WTC11 (cell line): Measurements from ENCODE around the gene CACUL1. TPM values are rescaled to one million over a fixed set of nuclear protein-coding genes. Genes with fewer than 3 reads are reported as not detected.

Source experiments
- ATAC-seq: fragments of 200-7000 bp; cut with Tn5 transposase; 2 replicates; pipeline ENCODE4 v1.10.0; 2021; ENCODE audit warnings: mild to moderate bottlenecking, moderate library complexity
- CTCF ChIA-PET: fragments of 300-600 bp; sonication (Branson Sonifier 250); formaldehyde crosslinking; loops from one replicate; lab custom pipeline; 2021; ENCODE audit warnings: antibody characterized with exemption; lab: Charles Lee
- POLR2A ChIA-PET: fragments of 350-600 bp; sonication (Branson Sonifier 250); formaldehyde crosslinking; loops from one replicate; lab custom pipeline; 2021; ENCODE audit warnings: antibody characterized with exemption; lab: Charles Lee
- DNase-seq: peaks from one replicate; pipeline ENCODE4 v3.0.0; 2021; ENCODE audit warnings: low spot score
- H3K27ac Mint-ChIP-seq: 2 replicates; pipeline ENCODE4 v1.8.0; 2021; ENCODE audit warnings: mixed read lengths
- H3K27me3 Mint-ChIP-seq: 2 replicates; pipeline ENCODE4 v1.8.0; 2021; ENCODE audit warnings: low read depth, mild to moderate bottlenecking, moderate library complexity, mixed read lengths
- H3K36me3 Mint-ChIP-seq: 2 replicates; pipeline ENCODE4 v1.8.0; 2021; ENCODE audit warnings: mixed read lengths
- H3K4me1 Mint-ChIP-seq: 2 replicates; pipeline ENCODE4 v1.8.0; 2022; ENCODE audit warnings: mixed read lengths
- H3K4me3 Mint-ChIP-seq: 2 replicates; pipeline ENCODE4 v1.8.0; 2021; ENCODE audit warnings: mild to moderate bottlenecking, moderate library complexity, mixed read lengths
- H3K9me3 Mint-ChIP-seq: 2 replicates; pipeline ENCODE4 v1.8.0; 2021; ENCODE audit warnings: mixed read lengths
- ATF3 ChIP-seq: sonication (generic); formaldehyde crosslinking; conservative IDR thresholded peaks from 2 replicates; pipeline ENCODE4 v1.8.1; 2022; ENCODE audit warnings: mild to moderate bottlenecking, missing genetic modification reagents
- CBFB ChIP-seq: sonication (generic); formaldehyde crosslinking; IDR thresholded peaks from 2 replicates; pipeline ENCODE4 v1.8.1; 2022; ENCODE audit warnings: mild to moderate bottlenecking, low read depth, missing genetic modification reagents
- CDX4 ChIP-seq: fragments of 250-450 bp; sonication (Bioruptor Pico); IDR thresholded peaks from 2 replicates; pipeline ENCODE4 v1.9.0; 2021; ENCODE audit warnings: moderate library complexity, mild to moderate bottlenecking, inconsistent platforms, borderline replicate concordance
- ELF4 ChIP-seq: sonication (generic); formaldehyde crosslinking; IDR thresholded peaks from 2 replicates; pipeline ENCODE4 v1.8.1; 2022; ENCODE audit warnings: low read depth, mild to moderate bottlenecking, moderate library complexity, missing genetic modification reagents
- ETV6 ChIP-seq: sonication (generic); formaldehyde crosslinking; IDR thresholded peaks from 2 replicates; pipeline ENCODE4 v1.8.1; 2022; ENCODE audit warnings: mild to moderate bottlenecking, missing genetic modification reagents
- FOXK1 ChIP-seq: sonication (generic); formaldehyde crosslinking; IDR thresholded peaks from 2 replicates; pipeline ENCODE4 v1.8.0; 2022; ENCODE audit warnings: mild to moderate bottlenecking, moderate library complexity, missing genetic modification reagents
- HMGXB4 ChIP-seq: sonication (generic); formaldehyde crosslinking; IDR thresholded peaks from 2 replicates; pipeline ENCODE4 v1.8.1; 2023; ENCODE audit warnings: mild to moderate bottlenecking, moderate library complexity, missing genetic modification reagents
- JAZF1 ChIP-seq: fragments of 250-450 bp; sonication (Bioruptor Pico); IDR thresholded peaks from 2 replicates; pipeline ENCODE4 v1.9.0; 2021; ENCODE audit warnings: moderate library complexity, mild to moderate bottlenecking, inconsistent platforms
- MXD4 ChIP-seq: fragments of 250-450 bp; sonication (Bioruptor Pico); IDR thresholded peaks from 2 replicates; pipeline ENCODE4 v1.8.0; 2021; ENCODE audit warnings: mild to moderate bottlenecking, moderate library complexity, borderline replicate concordance
- RELA ChIP-seq: sonication (generic); formaldehyde crosslinking; IDR thresholded peaks from 2 replicates; pipeline ENCODE4 v1.8.1; 2022; ENCODE audit warnings: missing genetic modification reagents, mild to moderate bottlenecking, borderline replicate concordance
- TEAD1 ChIP-seq: sonication (generic); formaldehyde crosslinking; IDR thresholded peaks from 2 replicates; pipeline ENCODE4 v1.8.0; 2022; ENCODE audit warnings: mild to moderate bottlenecking, missing genetic modification reagents
- ZNF317 ChIP-seq: sonication (generic); formaldehyde crosslinking; IDR thresholded peaks from 2 replicates; pipeline ENCODE4 v1.8.1; 2023; ENCODE audit warnings: low read depth, mild to moderate bottlenecking, moderate library complexity, missing genetic modification reagents, borderline replicate concordance
- total RNA-seq: library from RNA; stranded (reverse); gene quantifications from 3 replicates; pipeline ENCODE4 v1.2.3, GENCODE V29; 2021
- TF ChIP-seq, protein P1 (sequence below): fragments of 200-600 bp; IDR thresholded peaks from 2 replicates; pipeline ENCODE4 v1.8.0; 2022; ENCODE audit warnings: antibody characterized with exemption
- TF ChIP-seq, protein P2 (sequence below): sonication (generic); formaldehyde crosslinking; IDR thresholded peaks from 2 replicates; pipeline ENCODE4 v1.8.0; 2022; ENCODE audit warnings: mild to moderate bottlenecking, missing genetic modification reagents
- TF ChIP-seq, protein P3 (sequence below): sonication (generic); formaldehyde crosslinking; IDR thresholded peaks from 2 replicates; pipeline ENCODE4 v1.8.1; 2023; ENCODE audit warnings: mild to moderate bottlenecking, missing genetic modification reagents
- TF ChIP-seq, protein P4 (sequence below): sonication (generic); formaldehyde crosslinking; IDR thresholded peaks from 2 replicates; pipeline ENCODE4 v1.8.1; 2022; ENCODE audit warnings: mild to moderate bottlenecking, missing genetic modification reagents, moderate library complexity, borderline replicate concordance

CACUL1 gene
- total RNA-seq, 1 experiment from 2014 or later: 41.5 TPM

DNA sequence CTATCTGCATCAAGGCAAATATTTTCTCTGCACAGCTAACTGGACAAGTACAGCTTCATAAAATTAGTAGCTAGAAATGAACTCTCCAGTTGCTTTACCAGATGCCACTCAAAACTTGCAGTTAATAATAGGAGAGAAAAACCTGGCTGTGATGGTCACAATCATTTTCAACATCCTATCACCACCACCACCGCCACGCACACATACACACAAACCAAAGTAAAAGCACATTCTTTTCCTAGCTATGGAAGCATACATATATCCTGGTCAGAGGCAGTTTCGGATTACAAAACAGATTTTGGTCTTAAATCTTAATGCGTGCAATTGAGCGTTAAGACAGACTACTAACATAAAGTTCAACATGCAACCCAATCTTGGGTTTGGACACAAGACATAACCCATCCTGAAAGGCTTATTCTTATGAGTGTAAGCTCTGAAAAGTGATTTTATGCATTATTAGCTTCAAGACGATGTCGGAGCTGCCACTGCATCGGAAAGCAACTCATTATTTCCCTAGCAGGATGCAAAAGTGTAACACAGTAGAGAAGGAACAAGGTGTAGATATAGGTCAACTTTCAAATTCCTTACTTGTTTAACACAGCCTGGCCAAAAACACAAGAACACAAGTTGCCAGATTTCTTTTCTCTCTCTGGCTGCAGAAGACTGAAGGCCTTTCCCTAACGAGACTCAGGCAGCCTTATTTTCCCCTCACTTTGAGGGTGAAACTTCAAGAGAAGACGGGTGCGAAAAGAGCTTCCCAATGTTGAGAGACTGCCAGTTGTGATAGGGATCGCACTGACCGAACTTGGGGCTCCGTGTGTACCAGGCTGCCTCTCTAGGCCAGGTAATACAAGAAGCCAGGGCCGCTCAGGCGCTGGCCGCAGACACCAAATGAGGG, 1.2 kb downstream of the CACUL1 start (continued):
- TF ChIP-seq, protein P1, sequence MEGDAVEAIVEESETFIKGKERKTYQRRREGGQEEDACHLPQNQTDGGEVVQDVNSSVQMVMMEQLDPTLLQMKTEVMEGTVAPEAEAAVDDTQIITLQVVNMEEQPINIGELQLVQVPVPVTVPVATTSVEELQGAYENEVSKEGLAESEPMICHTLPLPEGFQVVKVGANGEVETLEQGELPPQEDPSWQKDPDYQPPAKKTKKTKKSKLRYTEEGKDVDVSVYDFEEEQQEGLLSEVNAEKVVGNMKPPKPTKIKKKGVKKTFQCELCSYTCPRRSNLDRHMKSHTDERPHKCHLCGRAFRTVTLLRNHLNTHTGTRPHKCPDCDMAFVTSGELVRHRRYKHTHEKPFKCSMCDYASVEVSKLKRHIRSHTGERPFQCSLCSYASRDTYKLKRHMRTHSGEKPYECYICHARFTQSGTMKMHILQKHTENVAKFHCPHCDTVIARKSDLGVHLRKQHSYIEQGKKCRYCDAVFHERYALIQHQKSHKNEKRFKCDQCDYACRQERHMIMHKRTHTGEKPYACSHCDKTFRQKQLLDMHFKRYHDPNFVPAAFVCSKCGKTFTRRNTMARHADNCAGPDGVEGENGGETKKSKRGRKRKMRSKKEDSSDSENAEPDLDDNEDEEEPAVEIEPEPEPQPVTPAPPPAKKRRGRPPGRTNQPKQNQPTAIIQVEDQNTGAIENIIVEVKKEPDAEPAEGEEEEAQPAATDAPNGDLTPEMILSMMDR: no peak
- TF ChIP-seq ATF3 (CRISPR knock-in tag) (no peak), FOXK1 (CRISPR knock-in tag) (no peak)
- TF ChIP-seq, protein P2, sequence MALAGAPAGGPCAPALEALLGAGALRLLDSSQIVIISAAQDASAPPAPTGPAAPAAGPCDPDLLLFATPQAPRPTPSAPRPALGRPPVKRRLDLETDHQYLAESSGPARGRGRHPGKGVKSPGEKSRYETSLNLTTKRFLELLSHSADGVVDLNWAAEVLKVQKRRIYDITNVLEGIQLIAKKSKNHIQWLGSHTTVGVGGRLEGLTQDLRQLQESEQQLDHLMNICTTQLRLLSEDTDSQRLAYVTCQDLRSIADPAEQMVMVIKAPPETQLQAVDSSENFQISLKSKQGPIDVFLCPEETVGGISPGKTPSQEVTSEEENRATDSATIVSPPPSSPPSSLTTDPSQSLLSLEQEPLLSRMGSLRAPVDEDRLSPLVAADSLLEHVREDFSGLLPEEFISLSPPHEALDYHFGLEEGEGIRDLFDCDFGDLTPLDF (CRISPR knock-in tag): no peak

- H3K9me3 Mint-ChIP-seq: no peaks in the 10 kb centered on the region
- peak overlapping the region; percentile 93 for H3K4me3 Mint-ChIP-seq
- peaks cover 17% of the 10 kb centered on the region for H3K27me3 Mint-ChIP-seq
- no peak overlapping the region for H3K27ac Mint-ChIP-seq
- peaks cover 32% of the 10 kb centered on the region for H3K4me1 Mint-ChIP-seq
- DNase-seq: no peak
- H3K36me3 Mint-ChIP-seq: peaks cover 14% of the 10 kb centered on the region
- no peak for ATAC-seq
- ChIA-PET CTCF (no interaction called here), POLR2A (no interaction called here)
- no peak for TF ChIP-seq CDX4 (CRISPR knock-in tag)
- TF ChIP-seq HMGXB4 (CRISPR knock-in tag): no peak
- no peak for TF ChIP-seq ZNF317 (CRISPR knock-in tag)
- TF ChIP-seq, protein P3, sequence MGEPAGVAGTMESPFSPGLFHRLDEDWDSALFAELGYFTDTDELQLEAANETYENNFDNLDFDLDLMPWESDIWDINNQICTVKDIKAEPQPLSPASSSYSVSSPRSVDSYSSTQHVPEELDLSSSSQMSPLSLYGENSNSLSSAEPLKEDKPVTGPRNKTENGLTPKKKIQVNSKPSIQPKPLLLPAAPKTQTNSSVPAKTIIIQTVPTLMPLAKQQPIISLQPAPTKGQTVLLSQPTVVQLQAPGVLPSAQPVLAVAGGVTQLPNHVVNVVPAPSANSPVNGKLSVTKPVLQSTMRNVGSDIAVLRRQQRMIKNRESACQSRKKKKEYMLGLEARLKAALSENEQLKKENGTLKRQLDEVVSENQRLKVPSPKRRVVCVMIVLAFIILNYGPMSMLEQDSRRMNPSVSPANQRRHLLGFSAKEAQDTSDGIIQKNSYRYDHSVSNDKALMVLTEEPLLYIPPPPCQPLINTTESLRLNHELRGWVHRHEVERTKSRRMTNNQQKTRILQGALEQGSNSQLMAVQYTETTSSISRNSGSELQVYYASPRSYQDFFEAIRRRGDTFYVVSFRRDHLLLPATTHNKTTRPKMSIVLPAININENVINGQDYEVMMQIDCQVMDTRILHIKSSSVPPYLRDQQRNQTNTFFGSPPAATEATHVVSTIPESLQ (CRISPR knock-in tag): no peak
- TF ChIP-seq RELA (CRISPR knock-in tag): no peak
- no peak for TF ChIP-seq MXD4
- TF ChIP-seq ETV6 (CRISPR knock-in tag): no peak
These were observed 2.4 kb downstream of the CACUL1 start for GRCh38 chr10:118752409-118752808.

DNA sequence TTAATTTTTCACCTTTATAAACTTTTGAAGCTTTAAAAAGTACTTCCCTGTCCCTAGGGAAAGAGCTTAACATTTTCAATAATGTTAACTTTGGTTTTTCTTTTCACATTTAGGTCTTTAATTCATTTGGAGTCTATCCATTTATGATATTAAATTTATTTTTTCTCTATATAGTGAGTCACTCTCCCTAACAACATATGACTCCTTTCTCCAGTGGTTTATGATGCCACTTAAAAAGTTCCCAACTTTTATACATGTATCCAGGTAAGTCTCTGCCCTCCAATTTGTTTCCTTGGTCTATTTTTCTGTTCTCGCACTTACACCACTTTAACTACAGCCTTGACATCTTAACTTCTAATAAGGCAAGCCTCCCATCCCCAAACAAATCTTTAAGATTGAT, 3.5 kb downstream of the CACUL1 start:
- DNase-seq (no peak), ATAC-seq (no peak)
- Mint-ChIP-seq H3K4me3 (no peak overlapping the region), H3K9me3 (no peaks in the 10 kb centered on the region), H3K27me3 (peaks cover 11% of the 10 kb centered on the region), H3K4me1 (peaks cover 41% of the 10 kb centered on the region), H3K36me3 (peaks cover 14% of the 10 kb centered on the region), H3K27ac (peak overlapping the region; percentile 5; the same call in 1 of the 2 replicates)
- CTCF ChIA-PET: no interaction called here
- TF ChIP-seq JAZF1 (CRISPR knock-in tag) (no peak), CBFB (CRISPR knock-in tag) (no peak), ELF4 (CRISPR knock-in tag) (no peak), TEAD1 (CRISPR knock-in tag) (no peak)
- TF ChIP-seq, protein P4, sequence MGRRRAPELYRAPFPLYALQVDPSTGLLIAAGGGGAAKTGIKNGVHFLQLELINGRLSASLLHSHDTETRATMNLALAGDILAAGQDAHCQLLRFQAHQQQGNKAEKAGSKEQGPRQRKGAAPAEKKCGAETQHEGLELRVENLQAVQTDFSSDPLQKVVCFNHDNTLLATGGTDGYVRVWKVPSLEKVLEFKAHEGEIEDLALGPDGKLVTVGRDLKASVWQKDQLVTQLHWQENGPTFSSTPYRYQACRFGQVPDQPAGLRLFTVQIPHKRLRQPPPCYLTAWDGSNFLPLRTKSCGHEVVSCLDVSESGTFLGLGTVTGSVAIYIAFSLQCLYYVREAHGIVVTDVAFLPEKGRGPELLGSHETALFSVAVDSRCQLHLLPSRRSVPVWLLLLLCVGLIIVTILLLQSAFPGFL (CRISPR knock-in tag): no peak
- TF ChIP-seq, all 79 proteins: peak for 0
- POLR2A ChIA-PET: no interaction called here
